A549 treated with AZD2906 at 1 μM for 4 hours (cell line): Measurements from ENCODE around the gene OR8J1. TPM values are rescaled to one million over a fixed set of nuclear protein-coding genes. Genes with fewer than 3 reads are reported as not detected.

Experiments used
- total RNA-seq: library from RNA; stranded (reverse); fragments of 200-300 nt; extraction: Qiagen RNA extraction; gene quantifications from 5 replicates; pipeline ENCODE4 v1.2.3, GENCODE V29; 2022

The OR8J1 gene
- not detected in 5 replicates for total RNA-seq

DNA sequence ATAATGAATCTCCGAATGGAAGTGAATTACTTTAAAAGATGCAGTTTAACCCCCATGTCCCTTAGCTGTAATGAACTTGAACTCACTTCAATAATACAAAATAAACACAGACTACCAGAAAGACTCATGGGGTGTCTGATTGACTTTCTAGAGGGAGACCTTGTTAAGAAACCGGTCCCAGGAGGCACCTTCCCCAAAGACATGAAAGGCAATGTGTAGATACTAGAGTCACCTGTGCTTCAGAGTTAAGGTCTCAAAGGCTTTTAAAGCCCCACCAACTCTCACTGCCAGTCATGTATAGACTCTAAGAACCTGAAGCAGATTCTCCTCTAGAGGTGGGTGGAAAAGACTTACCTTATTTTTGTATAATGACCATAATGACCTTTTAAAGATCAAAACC, at the start of gene OR8J1:
TSS of gene OR8J1 (plus strand) at position 301 of the 400 bp plus-strand sequence. CDS start 5,956 bp downstream, outside the sequence.

GRCh38 chr11:56314844-56315243, 39.2 kb upstream of the OR8J1 start, which contains the start of gene OR8K3:
TSS of gene OR8K3 (plus strand) at chr11:56315144. CDS start at chr11:56318307, 3,163 bp downstream.

DNA sequence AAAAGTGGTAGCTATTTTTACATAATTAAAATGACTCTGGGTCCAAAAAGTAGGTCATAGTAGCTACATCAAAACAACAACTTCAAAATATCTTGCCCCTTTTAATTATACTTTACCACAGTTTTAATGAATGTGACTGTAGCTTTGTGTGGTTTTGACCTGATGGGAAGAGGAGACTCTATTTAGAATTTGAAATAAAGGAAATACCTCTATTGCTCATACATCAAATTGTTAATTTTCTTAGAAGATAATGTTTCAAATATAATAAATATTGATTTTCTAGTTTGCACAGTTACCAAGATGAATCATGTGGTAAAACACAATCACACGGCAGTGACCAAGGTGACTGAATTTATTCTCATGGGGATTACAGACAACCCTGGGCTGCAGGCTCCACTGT, 8.4 kb upstream of the OR8J1 start, which contains the start of gene OR8K1:
TSS of gene OR8K1 (plus strand) at position 301 of the 400 bp plus-strand sequence. CDS start at position 301, 0 bp downstream.

DNA sequence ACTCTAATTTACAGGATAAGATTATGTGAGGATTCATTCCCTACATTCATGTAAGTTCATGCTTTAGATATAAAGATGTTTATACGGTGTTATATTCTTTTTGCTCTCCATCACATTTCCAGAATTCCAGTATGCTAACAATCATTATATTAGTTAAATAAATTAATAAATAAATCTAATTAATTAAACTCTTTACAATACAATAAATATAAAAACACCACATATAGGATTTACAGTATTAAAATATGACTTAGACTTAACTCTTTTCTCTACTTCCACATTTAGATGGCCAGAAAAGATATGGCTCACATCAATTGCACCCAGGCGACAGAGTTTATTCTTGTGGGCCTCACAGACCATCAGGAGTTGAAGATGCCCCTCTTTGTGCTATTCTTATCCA, 21.2 kb downstream of the OR8J1 start, which contains the start of gene OR8U1:
TSS of gene OR8U1 (plus strand) at position 301 of the 400 bp plus-strand sequence. CDS start at position 301, 0 bp downstream.

Other genes with a start within 250 kb of the OR8J1 start
- not detected in 5 replicates for gene OR8H3, start 231.9 kb upstream of the OR8J1 start, total RNA-seq
- not detected in 5 replicates for gene OR8J3, start 214.1 kb upstream of the OR8J1 start, total RNA-seq
- gene OR8K5, start 194.0 kb upstream of the OR8J1 start, total RNA-seq = not detected in 5 replicates
- not detected in 5 replicates for gene OR5J2, start 177.7 kb upstream of the OR8J1 start, total RNA-seq
- gene OR5T2, start 120.0 kb upstream of the OR8J1 start, total RNA-seq = not detected in 5 replicates
- not detected in 5 replicates for gene OR5T3, start 102.0 kb upstream of the OR8J1 start, total RNA-seq
- gene OR5T1, start 80.1 kb upstream of the OR8J1 start, total RNA-seq = not detected in 5 replicates
- gene OR8H1, start 62.0 kb upstream of the OR8J1 start, total RNA-seq = not detected in 5 replicates
- not detected in 5 replicates for gene OR8K3, start 39.1 kb upstream of the OR8J1 start, total RNA-seq
- not detected in 5 replicates for gene OR8K1, start 8.3 kb upstream of the OR8J1 start, total RNA-seq
- gene OR8U1, start 21.3 kb downstream of the OR8J1 start, total RNA-seq = not detected in 5 replicates
- not detected in 5 replicates for gene OR5AL1, start 58.4 kb downstream of the OR8J1 start, total RNA-seq
- gene OR5M3, start 119.1 kb downstream of the OR8J1 start, total RNA-seq = not detected in 5 replicates
- gene OR5M8, start 137.1 kb downstream of the OR8J1 start, total RNA-seq = not detected in 5 replicates
- gene OR5M11, start 189.0 kb downstream of the OR8J1 start, total RNA-seq = not detected in 5 replicates
- not detected in 5 replicates for gene OR5M10, start 223.4 kb downstream of the OR8J1 start, total RNA-seq